HL-60 (cell line): ENCODE measurements around the gene WAC.
"Not testable (repeated sequence)": the region's sequence is repeated elsewhere in the genome, so short reads cannot be mapped to it uniquely, and the experiment has no call there.

Source experiments
- DNase-seq, 2 experiments: peaks; one replicate each; pipeline ENCODE4 v3.0.0-alpha.2; 2010 to 2020; ENCODE audit warnings: low read depth in 1 of 2, low spot score in 1 of 2
- H3K27ac ChIP-seq: fragments of 250-450 bp; sonication (Bioruptor Pico); replicated peaks from 2 replicates; pipeline ENCODE4 v1.5.1; 2020; ENCODE audit warnings: mild to moderate bottlenecking, moderate library complexity
- H3K27me3 ChIP-seq: fragments of 250-450 bp; sonication (Bioruptor Pico); 2 replicates; pipeline ENCODE4 v1.5.1; 2021; ENCODE audit warnings: mild to moderate bottlenecking, moderate library complexity; ENCODE audit not compliant: insufficient read depth, poor library complexity, severe bottlenecking
- H3K4me3 ChIP-seq: replicated peaks from 2 replicates; pipeline ENCODE4 v1.5.1; 2011; ENCODE audit warnings: mild to moderate bottlenecking, control low read depth, low read length; ENCODE audit not compliant: insufficient read depth
- CTCF ChIP-seq: IDR thresholded peaks from one replicate; pipeline ENCODE4 v1.5.1; 2011; ENCODE audit warnings: low read length, control low read depth, inconsistent platforms; ENCODE audit not compliant: insufficient read depth
- GABPA ChIP-seq: IDR thresholded peaks from 2 replicates; pipeline ENCODE4 v1.6.1; 2012; ENCODE audit warnings: low read depth
- POLR2AphosphoS5 ChIP-seq: IDR thresholded peaks from 2 replicates; pipeline ENCODE4 v1.6.1; 2012; ENCODE audit warnings: low read depth
- REST ChIP-seq: IDR thresholded peaks from 2 replicates; pipeline ENCODE4 v1.6.1; 2012; ENCODE audit warnings: low read depth; ENCODE audit not compliant: insufficient replicate concordance
- SPI1 ChIP-seq: IDR thresholded peaks from 2 replicates; pipeline ENCODE4 v1.6.1; 2012; ENCODE audit warnings: low read depth, mild to moderate bottlenecking, borderline replicate concordance

The WAC gene

GRCh38 chr10:28496481-28496961, 36.4 kb upstream of the WAC start:
- H3K27me3 ChIP-seq, result no peaks in the 10 kb centered on the region
- TF ChIP-seq REST (no peak), CTCF (no peak), POLR2AphosphoS5 (no peak), SPI1 (no peak), GABPA (no peak)
- H3K27ac ChIP-seq, result peak overlapping the region; percentile 33
- DNase-seq, result peak in 1 of 2 experiments; percentile 16
- no peak overlapping the region for H3K4me3 ChIP-seq

- TF ChIP-seq SPI1 (no peak), POLR2AphosphoS5 (no peak), GABPA (no peak), REST (no peak), CTCF (no peak)
- H3K27ac ChIP-seq, result no peak overlapping the region
These were observed 35.4 kb upstream of the WAC start for GRCh38 chr10:28497313-28498126.

GRCh38 chr10:28500203-28500602, 32.7 kb upstream of the WAC start:
- not testable (repeated sequence) for H3K27ac ChIP-seq, H3K4me3 ChIP-seq, DNase-seq, H3K27me3 ChIP-seq

More at GRCh38 chr10:28497313-28498126, 35.4 kb upstream of the WAC start:
- Histone ChIP-seq H3K4me3 (no peak overlapping the region), H3K27me3 (no peaks in the 10 kb centered on the region)
- DNase-seq, result no peak

GRCh38 chr10:28503114-28503513, 29.8 kb upstream of the WAC start:
- H3K27me3 ChIP-seq, result no peaks in the 10 kb centered on the region
- H3K4me3 ChIP-seq, result no peak overlapping the region
- DNase-seq, result no peak
- TF ChIP-seq CTCF (no peak), SPI1 (no peak), REST (no peak), POLR2AphosphoS5 (no peak), GABPA (no peak)
- no peak overlapping the region for H3K27ac ChIP-seq
